ENCODE data around the gene CHID1.

CHID1 gene

DNA sequence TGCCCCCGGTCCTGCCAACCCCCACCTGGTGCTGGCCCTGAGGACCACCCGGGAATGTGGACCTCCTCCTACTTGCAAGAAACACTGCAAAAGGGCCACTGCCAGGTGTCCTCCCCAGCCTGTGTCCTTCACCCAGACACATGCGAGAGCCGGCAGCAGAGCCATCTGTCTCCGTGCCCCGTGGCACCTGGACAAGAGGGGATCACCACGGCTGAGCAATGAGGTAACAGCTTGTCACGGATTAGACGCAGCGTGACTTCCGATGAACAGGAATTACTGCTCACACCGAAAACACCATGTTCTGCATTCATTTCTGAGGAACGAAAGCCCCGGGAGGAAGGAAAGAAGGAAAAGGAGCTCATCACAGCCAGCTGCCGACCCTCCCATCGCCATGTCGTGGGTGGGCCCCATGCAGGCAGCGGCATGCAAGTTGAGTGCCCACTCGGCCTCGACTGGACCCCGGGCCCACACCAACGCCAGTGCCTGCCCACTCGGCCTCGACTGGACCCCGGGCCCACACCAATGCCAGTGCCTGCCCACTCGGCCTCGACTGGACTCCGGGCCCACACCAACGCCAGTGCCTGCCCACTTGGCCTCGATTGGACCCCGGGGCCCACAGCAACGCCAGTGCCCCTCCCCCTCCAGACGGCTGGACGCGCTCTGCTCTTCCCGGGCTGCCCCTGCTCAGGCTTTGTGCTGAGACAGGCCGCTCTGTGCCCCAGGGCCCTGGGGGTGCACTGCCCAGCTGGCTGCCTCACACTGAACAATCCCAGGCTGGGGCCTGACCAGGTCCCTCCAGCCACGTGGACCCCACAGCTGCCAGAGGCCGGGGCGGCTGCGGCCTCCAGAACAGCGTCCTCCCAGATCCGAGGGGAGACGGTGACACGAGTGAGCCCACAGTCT, 22.0 kb downstream of the CHID1 start:
- H4K20me1 ChIP-seq (ENCODE audit: low read depth, low read length), result no peaks in the 10 kb centered on the region
- TF ChIP-seq, protein P1, sequence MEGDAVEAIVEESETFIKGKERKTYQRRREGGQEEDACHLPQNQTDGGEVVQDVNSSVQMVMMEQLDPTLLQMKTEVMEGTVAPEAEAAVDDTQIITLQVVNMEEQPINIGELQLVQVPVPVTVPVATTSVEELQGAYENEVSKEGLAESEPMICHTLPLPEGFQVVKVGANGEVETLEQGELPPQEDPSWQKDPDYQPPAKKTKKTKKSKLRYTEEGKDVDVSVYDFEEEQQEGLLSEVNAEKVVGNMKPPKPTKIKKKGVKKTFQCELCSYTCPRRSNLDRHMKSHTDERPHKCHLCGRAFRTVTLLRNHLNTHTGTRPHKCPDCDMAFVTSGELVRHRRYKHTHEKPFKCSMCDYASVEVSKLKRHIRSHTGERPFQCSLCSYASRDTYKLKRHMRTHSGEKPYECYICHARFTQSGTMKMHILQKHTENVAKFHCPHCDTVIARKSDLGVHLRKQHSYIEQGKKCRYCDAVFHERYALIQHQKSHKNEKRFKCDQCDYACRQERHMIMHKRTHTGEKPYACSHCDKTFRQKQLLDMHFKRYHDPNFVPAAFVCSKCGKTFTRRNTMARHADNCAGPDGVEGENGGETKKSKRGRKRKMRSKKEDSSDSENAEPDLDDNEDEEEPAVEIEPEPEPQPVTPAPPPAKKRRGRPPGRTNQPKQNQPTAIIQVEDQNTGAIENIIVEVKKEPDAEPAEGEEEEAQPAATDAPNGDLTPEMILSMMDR (IDR thresholded peaks at IDR 0.05; ENCODE audit: insufficient read depth, low read length, poor library complexity, severe bottlenecking), result no peak
- TF ChIP-seq EZH2phosphoT487 (conservative IDR thresholded peaks at IDR 0.05; ENCODE audit: low read length), result no peak
- no peaks in the 10 kb centered on the region for H3K9me3 ChIP-seq (ENCODE audit: insufficient read depth, low read length)
- no peaks in the 10 kb centered on the region for H3K9me2 ChIP-seq (replicated peaks; ENCODE audit: insufficient read depth, low read length)
- no peak overlapping the region for H3K9ac ChIP-seq (ENCODE audit: low read length)
- H3K36me3 ChIP-seq (ENCODE audit: low read length), result no peaks in the 10 kb centered on the region
- no peak overlapping the region for H3K27ac ChIP-seq (ENCODE audit: low read depth, low read length)
- H3K27me3 ChIP-seq (ENCODE audit: low read length), result no peaks in the 10 kb centered on the region
- H2AFZ ChIP-seq (ENCODE audit: low read depth, low read length, severe bottlenecking), result no peak overlapping the region
- H3F3A ChIP-seq (ENCODE audit: insufficient read depth), result no peaks in the 10 kb centered on the region
- H3K79me2 ChIP-seq (ENCODE audit: insufficient read depth, low read length), result no peaks in the 10 kb centered on the region
- no peak overlapping the region for H3K4me2 ChIP-seq (ENCODE audit: low read depth, low read length, poor library complexity, severe bottlenecking)
- H3K4me3 ChIP-seq (ENCODE audit: insufficient read depth, low read length, poor library complexity, severe bottlenecking), result no peak overlapping the region

DNA sequence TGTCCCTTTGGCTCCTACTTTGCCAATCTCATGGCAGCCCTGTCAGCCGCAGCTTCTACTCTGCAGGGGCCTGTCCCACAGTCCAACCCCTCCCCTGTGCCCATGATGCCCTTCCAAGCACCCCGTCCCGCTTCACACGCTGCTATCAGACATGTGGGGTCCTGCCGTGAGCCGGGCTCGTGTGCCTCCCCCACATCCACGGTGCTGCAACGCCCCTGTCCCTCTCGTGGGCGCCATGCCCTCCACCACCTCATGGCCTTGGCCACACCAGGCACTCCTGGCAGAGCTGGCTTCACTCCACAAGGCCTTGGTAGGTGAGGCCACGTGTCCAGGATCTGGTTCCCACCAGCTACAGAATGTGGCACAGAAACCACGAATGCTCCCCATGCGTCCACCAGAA, 23.0 kb downstream of the CHID1 start:
- Histone ChIP-seq H4K20me1 (ENCODE audit: low read depth, low read length) (no peaks in the 10 kb centered on the region), H3K4me3 (ENCODE audit: insufficient read depth, low read length, poor library complexity, severe bottlenecking) (no peak overlapping the region), H3K79me2 (ENCODE audit: insufficient read depth, low read length) (no peaks in the 10 kb centered on the region), H3K9me3 (ENCODE audit: insufficient read depth, low read length) (no peaks in the 10 kb centered on the region), H3K9me2 (replicated peaks; ENCODE audit: insufficient read depth, low read length) (no peaks in the 10 kb centered on the region), H3K27me3 (ENCODE audit: low read length) (no peaks in the 10 kb centered on the region), H3K27ac (ENCODE audit: low read depth, low read length) (no peak overlapping the region), H3K36me3 (ENCODE audit: low read length) (no peaks in the 10 kb centered on the region), H2AFZ (ENCODE audit: low read depth, low read length, severe bottlenecking) (no peak overlapping the region), H3F3A (ENCODE audit: insufficient read depth) (no peaks in the 10 kb centered on the region), H3K4me2 (ENCODE audit: low read depth, low read length, poor library complexity, severe bottlenecking) (no peak overlapping the region), H3K9ac (ENCODE audit: low read length) (no peak overlapping the region)
- TF ChIP-seq EZH2phosphoT487 (conservative IDR thresholded peaks at IDR 0.05; ENCODE audit: low read length), result no peak
- TF ChIP-seq, protein P1 (IDR thresholded peaks at IDR 0.05; ENCODE audit: insufficient read depth, low read length, poor library complexity, severe bottlenecking), result no peak

DNA sequence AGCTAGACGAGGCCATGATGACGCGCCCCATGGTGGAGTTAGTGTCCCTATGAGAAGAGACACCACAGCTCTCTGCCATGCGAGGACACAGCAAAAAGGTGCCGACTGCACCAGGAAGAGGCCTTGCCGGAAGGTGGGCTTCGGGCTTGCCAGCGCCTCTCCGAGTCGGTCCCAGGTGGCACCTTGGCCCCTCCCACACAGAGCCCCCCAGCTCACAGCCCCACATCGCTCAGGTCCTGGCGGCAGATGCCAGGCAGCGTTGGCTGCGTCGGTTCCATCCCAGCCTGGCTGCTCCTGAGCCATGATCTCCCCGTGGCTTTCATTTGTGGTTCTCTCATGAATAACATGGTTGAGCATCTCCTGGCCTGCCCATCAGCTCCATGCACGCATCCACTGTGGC, 24.0 kb downstream of the CHID1 start:
- no peaks in the 10 kb centered on the region for H3K36me3 ChIP-seq (ENCODE audit: low read length)
- H4K20me1 ChIP-seq (ENCODE audit: low read depth, low read length), result no peaks in the 10 kb centered on the region

More for the DNA sequence above, 24.0 kb downstream of the CHID1 start:
- no peaks in the 10 kb centered on the region for H3K9me3 ChIP-seq (ENCODE audit: insufficient read depth, low read length)
- H2AFZ ChIP-seq (ENCODE audit: low read depth, low read length, severe bottlenecking), result no peak overlapping the region
- no peaks in the 10 kb centered on the region for H3K27me3 ChIP-seq (ENCODE audit: low read length)
- no peaks in the 10 kb centered on the region for H3F3A ChIP-seq (ENCODE audit: insufficient read depth)
- TF ChIP-seq, protein P1 (IDR thresholded peaks at IDR 0.05; ENCODE audit: insufficient read depth, low read length, poor library complexity, severe bottlenecking), result no peak
- TF ChIP-seq EZH2phosphoT487 (conservative IDR thresholded peaks at IDR 0.05; ENCODE audit: low read length), result no peak
- H3K27ac ChIP-seq (ENCODE audit: low read depth, low read length), result no peak overlapping the region
- H3K4me2 ChIP-seq (ENCODE audit: low read depth, low read length, poor library complexity, severe bottlenecking), result no peak overlapping the region
- no peak overlapping the region for H3K9ac ChIP-seq (ENCODE audit: low read length)
- H3K9me2 ChIP-seq (replicated peaks; ENCODE audit: insufficient read depth, low read length), result no peaks in the 10 kb centered on the region
- H3K79me2 ChIP-seq (ENCODE audit: insufficient read depth, low read length), result no peaks in the 10 kb centered on the region
- H3K4me3 ChIP-seq (ENCODE audit: insufficient read depth, low read length, poor library complexity, severe bottlenecking), result no peak overlapping the region
